Measurements from ENCODE around the gene CST5.
"Not testable (repeated sequence)": the region's sequence is repeated elsewhere in the genome, so short reads cannot be mapped to it uniquely, and the experiment has no call there.

CST5 gene

DNA sequence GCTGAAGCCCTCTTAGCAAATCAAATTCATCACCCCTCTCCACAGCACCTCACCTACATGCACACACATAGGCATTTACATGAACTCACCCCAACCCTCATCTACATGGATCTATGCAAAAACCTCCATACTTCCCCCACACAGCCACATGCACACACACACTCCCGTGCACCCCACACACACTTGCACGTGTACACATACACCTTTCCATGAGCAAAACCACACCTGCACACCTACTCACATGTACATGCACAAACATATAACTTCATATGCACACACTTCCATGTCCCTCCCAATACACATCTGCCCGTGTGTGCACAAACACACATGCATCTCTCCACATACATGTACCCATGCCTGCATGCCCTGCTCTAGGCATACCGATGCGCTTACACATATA lies 23.3 kb downstream of the CST5 start:
- Mint-ChIP-seq H3K4me3 (no peak overlapping the region), H3K36me3 (ENCODE audit: low read depth) (no peaks in the 10 kb centered on the region), H3K27me3 (ENCODE audit: low read depth, poor library complexity) (no peaks in the 10 kb centered on the region), H3K27ac (no peak overlapping the region), H3K4me1 (peaks cover 23% of the 10 kb centered on the region), H3K9me3 (no peaks in the 10 kb centered on the region)
- no peak for DNase-seq
- TF ChIP-seq, protein P1, sequence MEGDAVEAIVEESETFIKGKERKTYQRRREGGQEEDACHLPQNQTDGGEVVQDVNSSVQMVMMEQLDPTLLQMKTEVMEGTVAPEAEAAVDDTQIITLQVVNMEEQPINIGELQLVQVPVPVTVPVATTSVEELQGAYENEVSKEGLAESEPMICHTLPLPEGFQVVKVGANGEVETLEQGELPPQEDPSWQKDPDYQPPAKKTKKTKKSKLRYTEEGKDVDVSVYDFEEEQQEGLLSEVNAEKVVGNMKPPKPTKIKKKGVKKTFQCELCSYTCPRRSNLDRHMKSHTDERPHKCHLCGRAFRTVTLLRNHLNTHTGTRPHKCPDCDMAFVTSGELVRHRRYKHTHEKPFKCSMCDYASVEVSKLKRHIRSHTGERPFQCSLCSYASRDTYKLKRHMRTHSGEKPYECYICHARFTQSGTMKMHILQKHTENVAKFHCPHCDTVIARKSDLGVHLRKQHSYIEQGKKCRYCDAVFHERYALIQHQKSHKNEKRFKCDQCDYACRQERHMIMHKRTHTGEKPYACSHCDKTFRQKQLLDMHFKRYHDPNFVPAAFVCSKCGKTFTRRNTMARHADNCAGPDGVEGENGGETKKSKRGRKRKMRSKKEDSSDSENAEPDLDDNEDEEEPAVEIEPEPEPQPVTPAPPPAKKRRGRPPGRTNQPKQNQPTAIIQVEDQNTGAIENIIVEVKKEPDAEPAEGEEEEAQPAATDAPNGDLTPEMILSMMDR (IDR thresholded peaks at IDR 0.05), result no peak

- Mint-ChIP-seq H3K4me1 (peaks cover 8% of the 10 kb centered on the region), H3K36me3 (ENCODE audit: low read depth) (no peaks in the 10 kb centered on the region), H3K27me3 (ENCODE audit: low read depth, poor library complexity) (peaks cover 7% of the 10 kb centered on the region), H3K9me3 (peaks cover 24% of the 10 kb centered on the region), H3K27ac (no peak overlapping the region), H3K4me3 (no peak overlapping the region)
- TF ChIP-seq, protein P1 (IDR thresholded peaks at IDR 0.05), result no peak
- DNase-seq, result no peak
These were observed 37.9 kb downstream of the CST5 start for GRCh38 chr20:23841693-23842092.

- H3K4me3 Mint-ChIP-seq, result no peak overlapping the region
- H3K27me3 Mint-ChIP-seq (ENCODE audit: low read depth, poor library complexity), result no peaks in the 10 kb centered on the region
- TF ChIP-seq, protein P1 (IDR thresholded peaks at IDR 0.05), result no peak
- H3K9me3 Mint-ChIP-seq, result peaks cover 23% of the 10 kb centered on the region
- no peaks in the 10 kb centered on the region for H3K36me3 Mint-ChIP-seq (ENCODE audit: low read depth)
- DNase-seq, result no peak
- no peak overlapping the region for H3K27ac Mint-ChIP-seq
- peaks cover 5% of the 10 kb centered on the region for H3K4me1 Mint-ChIP-seq
These were observed 43.8 kb downstream of the CST5 start for GRCh38 chr20:23835716-23836115.

DNA sequence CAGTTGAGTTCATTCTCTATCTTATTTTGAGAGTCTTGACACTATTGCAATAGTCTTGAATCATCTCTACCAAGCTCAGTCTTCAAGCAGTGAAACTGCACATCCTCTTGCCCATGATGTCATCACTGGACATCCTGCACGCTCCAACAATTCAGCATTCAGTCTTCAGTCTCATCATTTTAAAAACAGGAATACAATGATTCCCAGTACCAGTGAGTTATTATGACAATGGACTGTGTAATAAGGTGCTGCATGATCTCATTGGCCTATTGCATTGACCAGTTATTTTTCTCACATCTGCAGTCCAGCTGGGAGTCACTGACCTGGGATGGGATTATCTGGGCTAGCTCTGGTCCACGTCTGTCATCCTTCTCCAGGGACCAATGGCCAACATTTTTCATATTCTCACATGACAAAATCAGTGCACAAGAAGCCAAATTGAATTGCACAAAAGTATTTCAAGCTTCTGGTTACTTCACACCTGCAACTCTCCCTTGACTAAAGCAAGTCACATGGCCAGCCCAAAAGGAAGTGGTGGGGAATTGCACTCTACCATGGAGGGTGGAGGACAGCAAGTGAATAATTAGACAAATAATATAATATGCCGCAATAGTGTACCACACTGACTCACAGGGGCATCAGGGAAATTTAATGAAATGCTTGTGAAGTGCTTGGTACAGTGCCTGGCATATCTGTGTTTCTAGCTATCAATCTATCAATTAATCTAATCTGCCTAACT lies 46.6 kb downstream of the CST5 start:
- peaks cover 6% of the 10 kb centered on the region for H3K9me3 Mint-ChIP-seq
- H3K36me3 Mint-ChIP-seq (ENCODE audit: low read depth), result no peaks in the 10 kb centered on the region
- peaks cover 5% of the 10 kb centered on the region for H3K4me1 Mint-ChIP-seq
- TF ChIP-seq, protein P1 (IDR thresholded peaks at IDR 0.05), result no peak
- H3K27me3 Mint-ChIP-seq (ENCODE audit: low read depth, poor library complexity), result peaks cover 4% of the 10 kb centered on the region
- H3K27ac Mint-ChIP-seq, result no peak overlapping the region
- DNase-seq, result no peak
- no peak overlapping the region for H3K4me3 Mint-ChIP-seq

GRCh38 chr20:23831961-23832360 lies 47.6 kb downstream of the CST5 start:
- DNase-seq; H3K4me3 Mint-ChIP-seq; H3K27me3 Mint-ChIP-seq (ENCODE audit: low read depth, poor library complexity); H3K27ac Mint-ChIP-seq; H3K36me3 Mint-ChIP-seq (ENCODE audit: low read depth); H3K4me1 Mint-ChIP-seq; H3K9me3 Mint-ChIP-seq: not testable (repeated sequence)

- Mint-ChIP-seq H3K9me3 (no peaks in the 10 kb centered on the region), H3K36me3 (ENCODE audit: low read depth) (no peaks in the 10 kb centered on the region), H3K4me3 (no peak within 1 kb of the TSS), H3K27me3 (ENCODE audit: low read depth, poor library complexity) (peaks cover 4% of the 10 kb centered on the region), H3K27ac (no peak within 1 kb of the TSS), H3K4me1 (peaks cover 39% of the 10 kb centered on the region)
- TF ChIP-seq, protein P1 (IDR thresholded peaks at IDR 0.05), result no peak
- peak; percentile 28 for DNase-seq
These were observed 53.0 kb downstream of the CST5 start, which contains the start of gene CST2 for GRCh38 chr20:23826541-23827021. Gene CST2 (minus strand): TSS chr20:23826729. CDS start chr20:23826660, 69 bp downstream.
